ENCODE data around the gene C5orf15. TPM values are rescaled to one million over a fixed set of nuclear protein-coding genes. Genes with fewer than 3 reads are reported as not detected.

Gene C5orf15
- total RNA-seq, 1 donor from 2014 or later: 120 TPM

GRCh38 chr5:133909603-133910002, 58.8 kb downstream of the C5orf15 start:
- no peaks in the 10 kb centered on the region for H3K9me3 Mint-ChIP-seq
- H3K4me1 Mint-ChIP-seq: peaks cover 9% of the 10 kb centered on the region
- H3K27ac ChIP-seq: no peak overlapping the region

GRCh38 chr5:133907075-133907474, 61.4 kb downstream of the C5orf15 start:
- Histone ChIP-seq H4K20me1 (ENCODE audit: low read depth) (no peaks in the 10 kb centered on the region), H3F3A (ENCODE audit: low read depth) (no peaks in the 10 kb centered on the region), H3K79me2 (ENCODE audit: low read depth) (no peaks in the 10 kb centered on the region), H3K9me3 (ENCODE audit: low read depth) (no peaks in the 10 kb centered on the region), H3K4me1 (no peaks in the 10 kb centered on the region), H3K4me3 (no peak overlapping the region), H3K36me3 (no peaks in the 10 kb centered on the region), H3K27me3 (no peaks in the 10 kb centered on the region), H3K4me2 (no peak overlapping the region), H3K9ac (no peak overlapping the region), H3K27ac (no peak overlapping the region), H2AFZ (replicated peaks) (no peak overlapping the region)
- Mint-ChIP-seq H3K4me1 (peaks cover 15% of the 10 kb centered on the region), H3K27ac (no peak overlapping the region), H3K36me3 (no peaks in the 10 kb centered on the region), H3K27me3 (ENCODE audit: insufficient read depth, low read depth) (no peaks in the 10 kb centered on the region), H3K9me3 (no peaks in the 10 kb centered on the region), H3K4me3 (no peak overlapping the region)
- TF ChIP-seq CTCF (IDR thresholded peaks at IDR 0.05) (no peak), EZH2 (IDR thresholded peaks at IDR 0.05) (no peak), EZH2phosphoT487 (IDR thresholded peaks at IDR 0.05) (no peak)
- no peak for DNase-seq (ENCODE audit: low spot score)

More at GRCh38 chr5:133909603-133910002, 58.8 kb downstream of the C5orf15 start:
- Histone ChIP-seq H3K79me2 (ENCODE audit: low read depth) (no peaks in the 10 kb centered on the region), H3K36me3 (no peaks in the 10 kb centered on the region), H3K9me3 (ENCODE audit: low read depth) (no peaks in the 10 kb centered on the region), H3K4me3 (no peak overlapping the region), H4K20me1 (ENCODE audit: low read depth) (no peaks in the 10 kb centered on the region), H3F3A (ENCODE audit: low read depth) (no peaks in the 10 kb centered on the region), H3K27me3 (no peaks in the 10 kb centered on the region), H3K4me1 (no peaks in the 10 kb centered on the region), H2AFZ (replicated peaks) (no peak overlapping the region), H3K9ac (no peak overlapping the region), H3K4me2 (no peak overlapping the region)
- DNase-seq (ENCODE audit: low spot score): no peak
- Mint-ChIP-seq H3K27ac (no peak overlapping the region), H3K4me3 (no peak overlapping the region), H3K27me3 (ENCODE audit: insufficient read depth, low read depth) (no peaks in the 10 kb centered on the region), H3K36me3 (no peaks in the 10 kb centered on the region)
- TF ChIP-seq EZH2phosphoT487 (IDR thresholded peaks at IDR 0.05) (no peak), CTCF (IDR thresholded peaks at IDR 0.05) (no peak), EZH2 (IDR thresholded peaks at IDR 0.05) (no peak)

- H3K36me3 ChIP-seq: no peaks in the 10 kb centered on the region
Measured at GRCh38 chr5:133906303-133906702, 62.1 kb downstream of the C5orf15 start.

More at GRCh38 chr5:133906303-133906702, 62.1 kb downstream of the C5orf15 start:
- no peak overlapping the region for H2AFZ ChIP-seq (replicated peaks)
- Mint-ChIP-seq H3K36me3 (no peaks in the 10 kb centered on the region), H3K27me3 (ENCODE audit: insufficient read depth, low read depth) (no peaks in the 10 kb centered on the region), H3K4me3 (no peak overlapping the region), H3K4me1 (peaks cover 19% of the 10 kb centered on the region), H3K9me3 (no peaks in the 10 kb centered on the region), H3K27ac (no peak overlapping the region)
- H3K9me3 ChIP-seq (ENCODE audit: low read depth): no peaks in the 10 kb centered on the region
- no peak for DNase-seq (ENCODE audit: low spot score)
- no peaks in the 10 kb centered on the region for H4K20me1 ChIP-seq (ENCODE audit: low read depth)
- no peaks in the 10 kb centered on the region for H3K79me2 ChIP-seq (ENCODE audit: low read depth)
- no peaks in the 10 kb centered on the region for H3K27me3 ChIP-seq
- H3F3A ChIP-seq (ENCODE audit: low read depth): no peaks in the 10 kb centered on the region
- TF ChIP-seq EZH2 (IDR thresholded peaks at IDR 0.05): no peak
- no peak for TF ChIP-seq CTCF (IDR thresholded peaks at IDR 0.05)
- TF ChIP-seq EZH2phosphoT487 (IDR thresholded peaks at IDR 0.05): no peak
- no peak overlapping the region for H3K9ac ChIP-seq
- no peak overlapping the region for H3K4me2 ChIP-seq
- no peak overlapping the region for H3K27ac ChIP-seq
- no peaks in the 10 kb centered on the region for H3K4me1 ChIP-seq
- no peak overlapping the region for H3K4me3 ChIP-seq

Other genes with a start within 250 kb of the C5orf15 start
- gene VDAC1, start 36.4 kb upstream of the C5orf15 start, total RNA-seq (ENCODE audit: low replicate concordance): 179 and 224 TPM in 2 replicates
- gene TCF7, start 146.1 kb upstream of the C5orf15 start, total RNA-seq (ENCODE audit: low replicate concordance): 0.73 and 1.8 TPM in 2 replicates
- gene SKP1, start 208.3 kb upstream of the C5orf15 start, total RNA-seq (ENCODE audit: low replicate concordance): 507 and 758 TPM in 2 replicates